TTC549 (cell line): ENCODE measurements around the gene TSHZ1.
"Not testable (repeated sequence)": the region's sequence is repeated elsewhere in the genome, so short reads cannot be mapped to it uniquely, and the experiment has no call there.

Source experiments
- FAIRE-seq: peaks from 2 replicates; lab custom pipeline; 2012; peaks lifted over from hg19 to GRCh38; lab: Jason Lieb, UNC

TSHZ1 gene

DNA sequence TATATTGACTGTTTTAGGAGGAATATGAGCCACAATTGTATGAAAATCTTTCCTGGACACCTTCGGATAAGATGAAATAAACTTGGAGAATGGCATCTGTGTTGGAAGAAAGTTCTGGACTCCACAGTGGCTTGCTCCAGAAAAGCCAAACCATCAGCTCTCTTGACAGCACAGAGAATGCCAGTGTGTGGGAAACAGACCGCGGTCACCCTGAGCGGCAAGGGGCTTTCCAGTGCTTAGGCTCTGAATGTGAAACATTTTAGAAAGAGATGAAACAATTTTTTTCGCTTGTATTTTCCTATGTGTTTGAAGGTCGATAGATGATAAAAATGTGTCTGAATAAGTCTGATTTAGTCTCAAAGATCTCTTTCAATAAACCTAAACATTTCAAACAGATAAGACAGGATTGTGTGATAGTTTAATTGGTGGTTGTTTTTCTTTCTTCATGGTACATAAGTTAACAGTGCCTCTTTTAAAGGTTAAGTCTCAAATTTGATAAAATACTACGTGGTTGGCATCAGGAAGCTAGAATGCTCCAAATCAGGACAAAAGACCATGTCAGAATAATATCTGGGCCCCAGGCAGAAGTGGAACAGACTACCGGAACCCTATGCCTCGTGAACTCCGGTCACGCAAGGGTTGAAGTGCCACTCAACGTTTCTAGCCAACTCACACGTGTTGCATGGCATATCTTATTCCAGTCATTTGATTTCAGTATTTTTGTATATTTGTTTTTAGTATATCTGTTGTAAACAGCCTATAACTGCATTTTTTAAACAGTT is 30.6 kb upstream of the TSHZ1 start:
- no peak for FAIRE-seq

DNA sequence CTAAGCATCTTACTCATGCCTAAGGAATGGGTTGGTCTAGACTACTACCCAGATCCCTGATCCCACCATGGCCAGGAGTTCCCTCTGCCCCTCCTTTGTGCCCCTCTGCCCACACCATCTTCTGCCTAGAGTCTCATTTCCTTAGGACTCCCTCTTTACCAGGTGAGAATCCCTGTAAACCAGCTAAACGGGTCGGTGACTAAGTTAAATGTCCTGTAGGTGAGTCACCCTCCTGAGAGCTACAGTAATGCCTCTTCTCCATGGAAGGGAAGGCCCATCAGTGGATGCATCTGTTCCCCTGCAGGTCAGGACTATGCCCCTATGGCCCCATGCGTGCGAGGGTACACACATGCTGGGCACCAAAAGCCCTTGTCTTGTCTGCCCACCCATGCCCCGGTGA is 27.1 kb upstream of the TSHZ1 start:
- FAIRE-seq: no peak

DNA sequence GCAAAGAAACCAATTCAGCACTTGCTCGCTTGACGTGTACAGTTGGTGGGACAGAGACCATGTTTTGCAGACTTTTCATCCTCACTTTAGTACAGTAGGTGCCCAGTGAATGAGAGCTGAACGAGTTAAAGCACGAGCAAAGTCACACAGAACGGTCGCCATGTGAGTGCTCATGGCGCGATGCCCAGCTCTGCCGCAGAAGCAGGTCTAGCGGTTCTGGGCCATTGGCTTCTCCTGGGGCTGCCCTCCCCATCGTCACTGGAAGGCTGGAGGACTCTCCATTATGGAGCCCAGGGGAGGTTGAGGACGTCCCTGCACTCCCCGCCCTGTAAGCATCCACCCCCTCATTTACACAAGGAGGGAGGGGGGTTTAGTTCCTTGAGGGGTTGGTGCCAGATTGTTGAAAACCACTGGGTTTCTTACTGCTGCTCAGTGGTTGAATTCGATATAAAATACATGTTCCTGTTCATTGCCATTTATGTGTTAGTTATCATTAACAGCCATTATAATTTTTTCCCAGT is 26.6 kb upstream of the TSHZ1 start:
- FAIRE-seq: no peak

DNA sequence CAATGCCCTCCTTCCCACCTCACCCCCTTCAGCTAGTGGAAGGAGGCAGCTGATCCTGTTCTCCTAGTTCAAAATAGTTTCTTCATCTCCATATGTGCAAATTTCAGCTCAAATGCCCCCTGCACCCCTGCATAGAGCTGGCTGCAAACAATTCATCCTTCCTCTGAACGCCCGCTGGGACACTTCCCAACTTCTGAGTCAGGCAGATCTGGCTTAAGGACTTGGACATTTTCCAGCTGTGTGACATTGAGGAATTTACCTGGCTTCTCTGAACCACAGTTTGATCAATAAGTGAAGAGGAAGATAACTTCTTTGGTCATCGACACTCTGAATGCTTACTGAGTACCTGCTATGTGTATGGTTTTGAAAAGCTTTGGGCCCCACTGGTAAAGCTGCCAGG is 25.1 kb upstream of the TSHZ1 start:
- FAIRE-seq: no peak

DNA sequence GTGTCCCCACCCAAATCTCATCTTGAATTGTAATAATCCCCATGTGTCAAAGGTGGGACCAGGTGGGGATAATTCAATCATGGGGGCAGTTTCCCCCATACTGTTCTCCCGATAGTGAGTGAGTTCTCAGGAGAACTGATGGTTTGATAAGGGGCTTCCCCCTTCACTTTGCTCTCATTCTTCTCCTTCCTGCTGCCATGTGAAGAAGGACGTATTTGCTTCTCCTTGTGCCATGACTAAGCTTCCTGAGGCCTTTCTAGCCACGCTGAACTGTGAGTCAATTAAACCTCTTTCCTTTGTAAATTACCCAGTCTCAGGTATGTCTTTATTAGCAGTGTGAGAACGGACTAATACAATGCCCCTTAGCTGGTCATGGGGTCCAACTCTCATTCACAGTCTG is 22.9 kb upstream of the TSHZ1 start:
- not testable (repeated sequence) for FAIRE-seq

DNA sequence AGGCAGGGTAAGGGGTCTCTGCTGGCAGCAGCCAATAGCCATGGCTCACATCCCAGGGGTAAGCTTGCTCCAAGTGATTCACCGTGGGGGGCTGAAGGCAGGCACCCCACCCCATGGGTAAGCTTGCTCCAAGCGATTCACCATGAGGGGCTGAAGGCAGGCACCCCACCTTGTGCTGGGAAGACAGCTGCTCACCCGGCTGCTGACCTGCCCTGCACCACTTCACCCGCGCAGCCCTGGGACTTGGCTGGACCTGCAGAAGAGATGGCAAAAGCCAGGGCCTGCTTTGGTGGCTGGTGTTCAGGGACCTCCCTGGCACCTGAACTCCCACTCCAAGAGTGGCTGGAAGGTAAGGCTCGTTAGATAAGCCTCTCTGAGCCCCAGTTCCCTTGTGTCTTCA is 20.9 kb upstream of the TSHZ1 start:
- no peak for FAIRE-seq

DNA sequence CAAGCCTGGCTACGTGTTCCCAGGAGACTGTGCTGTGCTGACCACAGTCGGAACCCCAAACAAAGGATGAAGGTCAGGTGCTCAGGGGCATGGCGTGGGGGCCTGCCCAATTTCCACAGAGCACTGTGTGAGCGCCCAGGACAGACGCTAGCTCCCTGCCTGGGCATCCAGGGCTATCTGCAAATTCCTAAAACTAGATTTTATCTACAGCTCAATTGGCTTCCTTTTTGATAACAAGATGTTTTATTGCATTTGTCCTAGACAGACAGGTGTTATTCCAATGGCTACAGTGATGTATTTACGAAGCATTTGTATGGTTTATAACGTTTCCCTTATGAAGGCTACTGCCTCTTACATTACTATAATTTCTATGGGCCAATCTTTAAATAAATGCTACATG is 17.7 kb upstream of the TSHZ1 start:
- no peak for FAIRE-seq

DNA sequence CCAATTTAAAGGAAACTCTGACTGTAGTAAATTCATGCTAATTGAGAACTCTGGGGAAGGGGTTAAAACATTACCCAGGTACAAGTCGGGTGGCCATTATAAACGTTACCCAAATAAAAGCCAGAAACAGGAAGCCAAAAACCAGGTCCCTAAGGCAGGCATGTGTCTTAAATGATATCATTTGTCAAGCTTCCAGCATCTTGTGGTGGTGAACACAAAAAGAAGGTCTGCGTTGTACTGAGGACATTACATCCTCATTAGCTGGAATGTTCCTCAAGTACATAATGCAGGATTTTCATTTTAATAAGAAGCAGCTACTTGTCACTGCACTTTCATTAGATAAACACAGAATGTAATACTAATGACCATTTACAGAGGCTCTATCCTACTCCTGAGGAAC is 12.6 kb upstream of the TSHZ1 start:
- no peak for FAIRE-seq

DNA sequence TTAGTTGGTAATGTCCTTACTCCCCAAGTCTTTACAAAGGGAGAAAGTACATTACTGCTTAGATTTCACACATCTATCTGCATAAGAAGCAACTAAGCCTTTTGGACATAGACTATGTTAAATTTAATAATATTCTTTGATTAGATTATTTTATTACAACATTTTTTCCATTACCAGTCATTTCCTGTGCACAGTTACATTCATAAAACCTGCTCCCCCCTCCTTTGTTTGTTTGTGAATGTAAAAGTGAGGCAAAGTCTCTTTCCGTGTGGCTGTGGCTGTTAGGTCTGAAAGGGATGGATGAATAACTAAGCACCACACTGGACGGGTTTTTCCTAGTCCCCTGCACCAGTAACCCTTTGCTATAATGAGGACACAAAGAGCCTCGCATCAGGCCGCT is 11.3 kb upstream of the TSHZ1 start:
- FAIRE-seq: no peak

DNA sequence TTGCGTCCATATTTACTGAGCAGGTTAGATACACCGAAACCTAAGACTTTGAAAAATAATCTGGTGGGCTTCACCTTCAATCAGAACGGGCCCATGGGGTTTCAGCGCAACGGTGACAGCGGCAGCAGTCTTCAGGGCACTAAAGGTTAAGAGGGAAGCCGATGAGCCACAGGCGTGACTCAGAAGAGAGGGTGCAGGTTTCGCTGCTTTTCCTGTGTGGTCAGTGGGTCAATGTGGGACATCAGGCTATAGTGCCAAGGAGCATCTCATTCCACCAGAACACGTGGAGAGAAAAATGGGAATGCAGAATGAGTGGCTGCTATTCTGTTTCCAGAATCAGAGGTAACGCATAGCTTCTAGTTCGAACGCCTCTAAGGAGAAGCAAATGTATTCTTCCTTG is 10.5 kb upstream of the TSHZ1 start:
- FAIRE-seq: no peak

DNA sequence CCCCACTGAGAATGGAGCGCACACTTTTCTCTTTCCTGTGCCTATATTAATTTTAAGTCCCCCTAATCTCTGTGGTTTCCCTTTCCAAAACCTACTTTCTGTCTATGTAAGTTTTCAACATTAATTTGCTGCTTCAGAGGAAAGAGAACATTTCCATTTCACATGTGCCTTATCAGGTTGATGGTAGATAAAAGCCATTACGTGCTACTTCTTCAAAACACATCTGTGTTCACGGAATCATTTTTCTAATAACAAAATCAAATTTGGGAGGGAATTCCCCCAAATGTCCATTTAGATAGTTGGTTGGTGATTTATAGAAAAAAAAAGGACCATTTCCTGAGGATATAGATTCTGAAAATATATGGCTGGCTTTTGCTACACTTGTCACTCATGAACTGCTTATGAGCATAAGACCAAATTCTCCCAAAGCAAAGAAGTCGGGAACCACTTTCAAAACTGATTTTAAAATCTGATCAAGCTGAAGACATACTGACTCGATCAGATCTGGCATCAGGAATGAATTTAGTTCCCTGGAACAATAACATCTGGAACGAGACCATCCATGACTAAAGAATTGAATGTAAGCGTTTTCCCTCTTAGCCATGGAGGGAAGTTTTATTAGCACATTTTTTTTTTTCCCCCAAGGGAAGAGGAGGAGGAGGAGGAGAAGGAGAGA is 9.9 kb upstream of the TSHZ1 start:
- no peak for FAIRE-seq

DNA sequence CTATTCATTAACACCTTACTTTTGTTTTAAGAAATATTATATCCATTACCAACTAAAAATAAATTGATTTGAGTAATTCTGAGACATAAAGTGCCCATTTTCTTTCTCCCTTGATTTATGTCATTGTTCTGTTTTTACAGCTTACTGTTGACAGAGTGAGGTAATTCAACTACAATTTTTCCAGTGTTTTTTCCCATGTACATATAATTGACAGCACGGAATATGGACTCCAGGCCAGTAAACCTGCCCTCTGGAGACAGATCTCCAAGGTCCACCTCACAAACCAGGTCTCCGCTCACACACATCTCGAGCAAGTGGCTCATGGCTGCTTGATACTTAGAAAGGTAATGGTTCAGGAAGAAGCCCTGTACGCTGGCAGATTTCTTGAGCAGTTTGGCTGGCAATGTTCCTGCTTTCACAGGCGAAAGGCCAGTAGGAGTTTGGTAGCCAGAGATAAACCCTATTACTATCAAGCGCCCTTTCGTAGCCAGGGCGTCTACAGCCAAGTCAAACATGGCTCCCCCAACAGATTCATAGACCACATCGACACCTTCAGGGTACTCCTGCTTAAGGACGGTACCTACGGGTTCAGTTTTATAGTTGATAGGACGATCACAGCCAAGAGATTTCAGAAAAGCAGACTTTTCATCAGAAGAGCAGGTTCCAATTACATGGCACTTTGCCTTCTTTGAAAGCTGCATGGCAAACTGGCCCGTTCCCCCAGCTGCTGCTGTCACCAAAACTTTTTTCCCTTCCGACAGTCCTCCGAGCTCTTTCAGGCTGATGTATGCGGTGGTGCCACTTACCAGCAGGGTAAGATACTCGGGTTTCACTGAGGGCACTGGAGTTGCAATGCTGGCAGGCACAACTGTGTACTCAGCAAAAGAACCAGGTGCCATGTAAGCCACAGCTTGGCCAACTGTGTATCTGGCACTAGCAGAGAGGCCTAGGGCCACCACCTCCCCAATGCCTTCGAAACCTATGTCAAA is 9.0 kb upstream of the TSHZ1 start:
- FAIRE-seq: no peak

DNA sequence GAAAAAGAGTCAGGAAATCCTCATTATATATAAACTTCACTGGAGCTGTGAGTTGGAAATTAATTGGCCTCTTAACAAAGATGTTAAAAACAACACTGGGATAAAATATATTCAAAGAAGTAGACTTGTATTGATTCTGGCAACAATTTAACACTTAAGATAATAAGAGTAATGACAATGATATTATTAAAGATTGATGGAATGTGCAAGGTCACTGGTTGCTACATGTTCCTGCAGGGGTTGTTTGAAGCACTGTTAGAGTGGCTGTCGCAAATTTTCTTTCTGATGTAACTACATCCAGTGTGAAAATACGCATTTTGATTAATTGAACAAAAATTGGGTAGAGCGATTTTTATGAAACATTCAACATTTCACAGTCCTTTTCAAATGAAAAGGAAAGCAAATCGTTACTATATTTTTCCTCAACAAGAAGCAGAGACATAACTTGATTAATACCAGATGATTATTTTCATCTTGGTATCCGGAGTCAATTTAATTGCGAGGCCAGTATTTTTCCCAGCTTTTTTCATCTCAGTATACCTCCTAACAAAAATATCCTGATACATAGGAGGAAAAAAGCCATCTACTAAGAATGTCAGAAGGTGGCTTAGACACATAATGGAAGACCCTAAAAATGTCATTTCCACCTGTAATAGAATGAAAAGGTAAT is 7.8 kb upstream of the TSHZ1 start:
- no peak for FAIRE-seq

DNA sequence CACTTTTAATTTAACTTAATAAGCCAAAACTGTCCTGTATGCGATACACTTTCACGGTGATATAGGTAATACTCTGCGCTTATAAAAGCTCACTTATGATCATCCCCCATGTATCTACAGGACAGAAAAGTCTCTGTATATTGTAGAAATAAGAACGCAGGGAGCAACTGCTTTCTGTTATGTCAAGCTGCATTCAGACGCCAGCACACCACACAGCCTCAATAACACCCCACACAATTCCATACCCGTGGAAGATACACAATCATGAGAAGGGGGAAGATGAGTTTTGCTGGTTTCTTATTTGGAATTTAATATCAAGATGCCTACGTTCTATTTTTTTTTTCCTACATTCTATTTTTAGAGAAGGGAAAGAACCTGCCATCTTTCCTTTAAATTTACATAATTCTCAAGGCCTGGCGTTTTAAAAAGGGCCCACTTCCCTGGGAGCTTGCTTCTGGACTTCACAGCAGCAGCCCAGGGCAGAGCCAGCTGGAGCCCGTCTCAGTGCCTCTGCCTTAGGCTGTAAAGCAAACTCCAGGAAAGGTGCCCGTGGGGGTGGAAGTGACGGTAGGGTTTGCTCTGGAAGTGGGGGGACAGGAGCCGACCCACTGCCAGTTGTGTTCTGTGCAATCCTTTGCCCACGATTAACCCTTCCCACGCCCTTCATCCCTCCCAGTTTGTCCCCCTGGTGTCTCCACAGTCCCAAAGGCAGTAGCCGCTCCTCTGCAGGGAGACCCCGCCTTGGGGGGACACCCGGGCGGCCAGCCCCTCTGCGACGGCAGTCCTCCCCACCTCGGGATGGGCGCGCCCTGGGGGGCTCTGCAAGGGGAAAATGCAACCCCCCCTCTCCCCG is 7.0 kb upstream of the TSHZ1 start:
- FAIRE-seq: no peak

DNA sequence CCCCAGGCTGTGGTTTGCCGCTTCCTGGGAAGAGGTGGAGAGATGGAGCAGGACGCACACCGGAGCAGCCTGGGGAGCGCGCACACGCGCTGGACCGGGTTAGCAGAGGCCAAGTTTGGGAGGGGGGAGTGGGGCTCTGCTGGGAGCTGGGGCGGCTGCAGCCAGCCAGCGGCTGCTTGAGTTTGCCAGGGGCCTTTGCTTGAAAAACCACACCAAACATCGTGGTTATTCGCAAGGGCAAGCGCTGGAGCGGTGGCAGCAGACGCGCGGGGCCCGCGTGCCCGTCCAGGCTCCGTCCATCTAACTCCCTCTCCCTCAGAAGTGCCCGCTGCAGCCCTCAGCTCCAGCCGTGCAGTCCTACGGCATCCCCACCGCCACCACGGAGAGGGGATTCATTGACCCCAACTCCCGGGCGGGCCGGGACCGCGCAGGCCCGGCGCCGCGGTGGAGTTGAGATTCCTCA is 6.3 kb upstream of the TSHZ1 start:
- FAIRE-seq: no peak

DNA sequence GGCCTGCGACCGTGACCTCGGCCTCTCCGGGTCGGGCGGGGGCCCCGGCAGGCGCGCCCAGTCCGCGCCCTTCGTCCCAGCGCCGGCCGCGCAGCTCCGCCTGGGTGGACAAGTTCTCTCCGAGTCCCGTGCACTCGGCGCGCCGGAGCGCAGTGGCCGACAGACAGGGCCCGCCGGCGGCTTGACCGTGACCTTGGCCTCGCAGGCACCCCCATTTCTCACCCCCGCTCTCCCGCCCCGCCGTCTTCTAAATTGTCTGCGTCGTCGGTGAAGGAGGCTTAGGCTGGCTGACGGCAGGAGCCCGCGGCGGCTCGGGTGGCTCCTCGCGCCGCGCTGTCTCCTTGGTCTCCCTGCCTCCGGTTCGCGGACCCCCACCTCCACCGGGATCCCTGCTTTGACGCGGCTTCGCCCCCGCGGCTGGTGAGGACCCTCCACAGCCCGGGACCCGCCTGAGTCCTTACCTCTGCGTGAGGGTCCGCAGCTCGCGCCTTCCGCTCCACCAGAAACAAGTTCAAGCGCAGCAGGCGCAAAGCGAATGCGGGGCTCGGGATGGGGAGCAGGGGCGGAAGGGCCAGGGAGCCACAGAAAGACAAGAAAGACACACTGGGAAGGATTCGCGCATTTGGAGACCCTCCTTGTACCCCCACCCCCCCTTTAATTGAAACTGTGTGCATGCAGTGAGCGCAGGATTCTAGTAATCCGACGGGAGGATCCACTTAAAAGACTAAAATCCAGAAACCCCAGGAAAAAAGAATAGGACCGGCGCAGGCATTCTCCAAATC is 5.7 kb upstream of the TSHZ1 start:
- FAIRE-seq: no peak

DNA sequence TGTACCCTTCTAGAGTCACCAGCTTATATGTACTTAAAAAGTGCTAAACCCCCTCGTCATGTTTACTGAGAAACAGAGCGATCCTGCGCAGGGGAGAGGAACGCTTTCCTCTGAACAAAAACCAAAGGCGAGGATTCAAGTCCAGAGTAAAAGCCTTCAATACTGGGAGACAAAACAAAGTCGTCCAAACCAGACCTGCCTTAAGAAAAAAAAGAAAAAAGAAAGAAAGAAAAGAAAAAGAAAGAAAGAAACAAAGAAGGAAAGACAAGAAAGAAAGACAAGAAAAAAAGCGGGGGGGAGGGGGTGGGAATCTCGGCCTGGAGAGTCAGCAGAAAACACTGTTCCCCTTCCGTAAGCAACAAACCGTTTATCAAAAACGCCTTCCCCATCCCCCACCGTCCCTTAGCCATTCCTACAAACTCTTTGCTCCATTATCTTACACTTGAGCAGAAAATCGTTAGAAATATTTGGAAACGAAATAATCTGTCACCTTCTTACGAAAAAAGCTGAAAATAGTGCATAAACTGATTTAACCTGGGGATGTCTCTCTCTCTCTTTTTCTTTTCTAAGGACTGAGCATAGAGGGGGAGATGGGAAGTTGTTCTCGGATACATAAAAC is 5.0 kb upstream of the TSHZ1 start:
- FAIRE-seq: no peak

DNA sequence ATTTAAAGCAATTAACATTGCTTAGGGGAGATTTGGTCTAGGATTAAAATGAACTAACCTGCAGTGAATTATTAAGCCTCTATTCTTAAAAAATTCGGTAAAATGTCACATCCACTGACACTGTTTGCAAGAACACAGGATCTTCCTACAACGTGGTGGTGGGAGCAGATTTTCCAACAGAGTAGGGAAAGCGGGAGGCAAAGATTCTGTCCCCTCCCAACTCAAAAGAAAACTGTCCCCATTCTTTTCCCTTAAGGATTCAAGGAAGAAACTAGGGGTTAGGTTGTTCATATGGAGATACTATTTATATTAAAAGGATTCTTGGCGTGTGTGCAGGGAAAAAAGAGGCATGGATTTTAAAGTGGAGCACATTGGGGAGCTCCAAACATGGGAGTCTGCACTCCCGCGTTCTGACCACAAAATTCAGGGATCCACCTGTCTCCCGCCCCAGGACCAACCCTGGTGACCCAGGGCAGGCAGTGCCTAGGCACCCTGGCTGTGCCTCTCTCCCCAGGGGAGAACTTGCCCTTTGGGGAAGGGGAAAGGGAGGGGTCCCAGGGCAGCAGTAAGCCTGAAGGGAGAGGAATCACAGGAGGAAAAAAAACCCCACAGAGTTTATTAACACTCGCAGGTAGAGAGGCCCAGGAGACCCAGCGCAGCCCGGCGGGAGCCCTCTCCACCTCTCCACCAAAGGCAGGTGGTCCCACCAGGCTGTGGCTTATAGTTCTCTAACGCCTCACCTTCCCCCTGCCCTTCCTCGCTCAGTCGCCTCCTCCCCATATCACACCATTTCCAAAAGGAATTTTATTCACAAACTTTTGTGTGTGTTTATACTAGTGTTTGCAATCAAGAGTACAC is 3.9 kb upstream of the TSHZ1 start:
- FAIRE-seq: no peak
